ENCODE results near the gene GBP3. TPM values are rescaled to one million over a fixed set of nuclear protein-coding genes. Genes with fewer than 3 reads are reported as not detected.
"Not testable (repeated sequence)": the region's sequence is repeated elsewhere in the genome, so short reads cannot be mapped to it uniquely, and the experiment has no call there.

GBP3 gene
- total RNA-seq, 1 experiment from 2014 or later: 60.0 TPM

DNA sequence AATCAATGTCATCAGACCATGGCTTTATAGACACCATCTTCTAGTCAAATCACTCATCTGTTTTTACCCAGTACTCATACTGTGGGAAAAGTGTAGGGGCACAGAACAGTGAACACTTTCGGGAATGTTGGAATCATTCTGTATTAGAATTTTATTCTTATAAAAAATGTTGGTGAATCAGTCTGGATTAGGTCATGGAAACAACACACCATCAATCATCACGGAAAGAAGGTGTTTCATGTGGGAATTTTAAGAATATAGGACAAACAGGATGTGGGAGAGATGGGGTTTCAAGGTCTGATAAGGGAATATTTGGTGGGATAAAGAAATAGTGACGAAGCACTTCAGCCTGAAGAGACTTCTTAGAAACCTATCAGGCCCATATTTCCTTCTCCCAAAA, 25.1 kb upstream of the GBP3 start:
- H3K4me3 Mint-ChIP-seq (ENCODE audit: low read depth, unreplicated experiment): no peak overlapping the region
- peaks cover 3% of the 10 kb centered on the region for H3K9me3 Mint-ChIP-seq (ENCODE audit: low read depth, unreplicated experiment)
- no peaks in the 10 kb centered on the region for H3K27me3 Mint-ChIP-seq (ENCODE audit: unreplicated experiment)
- H3K36me3 Mint-ChIP-seq (ENCODE audit: insufficient read depth, unreplicated experiment): peaks cover 4% of the 10 kb centered on the region
- no TSS peak for BruUV-seq (replicated peaks)
- CTCF ChIA-PET: no interaction called here
- no peaks in the 10 kb centered on the region for H3K4me1 Mint-ChIP-seq (ENCODE audit: low read depth, unreplicated experiment)
- TF ChIP-seq, protein P1, sequence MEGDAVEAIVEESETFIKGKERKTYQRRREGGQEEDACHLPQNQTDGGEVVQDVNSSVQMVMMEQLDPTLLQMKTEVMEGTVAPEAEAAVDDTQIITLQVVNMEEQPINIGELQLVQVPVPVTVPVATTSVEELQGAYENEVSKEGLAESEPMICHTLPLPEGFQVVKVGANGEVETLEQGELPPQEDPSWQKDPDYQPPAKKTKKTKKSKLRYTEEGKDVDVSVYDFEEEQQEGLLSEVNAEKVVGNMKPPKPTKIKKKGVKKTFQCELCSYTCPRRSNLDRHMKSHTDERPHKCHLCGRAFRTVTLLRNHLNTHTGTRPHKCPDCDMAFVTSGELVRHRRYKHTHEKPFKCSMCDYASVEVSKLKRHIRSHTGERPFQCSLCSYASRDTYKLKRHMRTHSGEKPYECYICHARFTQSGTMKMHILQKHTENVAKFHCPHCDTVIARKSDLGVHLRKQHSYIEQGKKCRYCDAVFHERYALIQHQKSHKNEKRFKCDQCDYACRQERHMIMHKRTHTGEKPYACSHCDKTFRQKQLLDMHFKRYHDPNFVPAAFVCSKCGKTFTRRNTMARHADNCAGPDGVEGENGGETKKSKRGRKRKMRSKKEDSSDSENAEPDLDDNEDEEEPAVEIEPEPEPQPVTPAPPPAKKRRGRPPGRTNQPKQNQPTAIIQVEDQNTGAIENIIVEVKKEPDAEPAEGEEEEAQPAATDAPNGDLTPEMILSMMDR (IDR thresholded peaks at IDR 0.05; ENCODE audit: unreplicated experiment): no peak
- intact Hi-C loops (cut with micrococcal nuclease; ENCODE audit: unreplicated experiment): no loop called here
- no peak overlapping the region for H3K27ac Mint-ChIP-seq (ENCODE audit: unreplicated experiment)
- no peak for DNase-seq

DNA sequence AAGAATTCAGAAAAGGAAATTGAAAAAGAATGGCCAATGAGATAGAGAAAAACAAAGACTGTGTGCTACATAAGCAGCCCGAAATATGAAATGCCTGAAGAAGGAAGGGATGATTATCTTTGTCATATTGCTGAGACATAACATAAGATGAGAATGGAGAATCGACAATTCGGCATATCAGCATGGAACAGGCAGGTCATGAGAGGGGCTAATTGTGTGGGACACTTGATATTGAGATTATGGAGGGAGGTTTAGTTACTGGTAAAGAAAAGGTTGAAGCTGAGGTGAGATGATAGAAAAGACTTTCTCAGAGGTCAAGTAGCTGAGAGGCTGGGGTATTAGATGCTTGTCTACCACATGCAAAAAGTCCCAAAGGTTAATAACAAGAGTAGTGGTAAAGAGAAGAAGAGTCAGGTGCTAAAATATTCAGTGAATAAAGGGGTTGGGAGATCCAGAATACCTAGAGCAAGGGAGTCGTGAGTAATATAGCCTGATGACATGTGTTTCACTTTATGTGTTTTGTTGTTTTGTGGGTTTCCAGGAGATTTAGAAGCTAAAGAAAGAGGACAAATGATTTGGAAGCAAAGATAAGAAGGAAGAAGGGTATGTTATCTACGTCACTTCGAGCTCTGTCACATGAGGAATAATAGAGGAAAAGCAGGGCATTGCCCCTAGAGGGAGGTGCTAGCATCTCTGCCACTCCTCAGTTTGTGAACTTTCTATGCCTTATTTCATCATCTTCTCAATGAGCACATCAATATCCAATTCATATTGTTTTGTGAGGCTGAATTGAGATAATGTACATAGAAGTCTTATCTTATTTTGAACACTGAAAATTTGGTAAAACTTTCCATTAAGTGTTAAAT, 23.9 kb upstream of the GBP3 start:
- DNase-seq; H3K36me3 Mint-ChIP-seq (ENCODE audit: insufficient read depth, unreplicated experiment); H3K4me3 Mint-ChIP-seq (ENCODE audit: low read depth, unreplicated experiment); H3K9me3 Mint-ChIP-seq (ENCODE audit: low read depth, unreplicated experiment); H3K27me3 Mint-ChIP-seq (ENCODE audit: unreplicated experiment); intact Hi-C loops (cut with micrococcal nuclease; ENCODE audit: unreplicated experiment); BruUV-seq (replicated peaks); H3K4me1 Mint-ChIP-seq (ENCODE audit: low read depth, unreplicated experiment); CTCF ChIA-PET; H3K27ac Mint-ChIP-seq (ENCODE audit: unreplicated experiment): not testable (repeated sequence)

DNA sequence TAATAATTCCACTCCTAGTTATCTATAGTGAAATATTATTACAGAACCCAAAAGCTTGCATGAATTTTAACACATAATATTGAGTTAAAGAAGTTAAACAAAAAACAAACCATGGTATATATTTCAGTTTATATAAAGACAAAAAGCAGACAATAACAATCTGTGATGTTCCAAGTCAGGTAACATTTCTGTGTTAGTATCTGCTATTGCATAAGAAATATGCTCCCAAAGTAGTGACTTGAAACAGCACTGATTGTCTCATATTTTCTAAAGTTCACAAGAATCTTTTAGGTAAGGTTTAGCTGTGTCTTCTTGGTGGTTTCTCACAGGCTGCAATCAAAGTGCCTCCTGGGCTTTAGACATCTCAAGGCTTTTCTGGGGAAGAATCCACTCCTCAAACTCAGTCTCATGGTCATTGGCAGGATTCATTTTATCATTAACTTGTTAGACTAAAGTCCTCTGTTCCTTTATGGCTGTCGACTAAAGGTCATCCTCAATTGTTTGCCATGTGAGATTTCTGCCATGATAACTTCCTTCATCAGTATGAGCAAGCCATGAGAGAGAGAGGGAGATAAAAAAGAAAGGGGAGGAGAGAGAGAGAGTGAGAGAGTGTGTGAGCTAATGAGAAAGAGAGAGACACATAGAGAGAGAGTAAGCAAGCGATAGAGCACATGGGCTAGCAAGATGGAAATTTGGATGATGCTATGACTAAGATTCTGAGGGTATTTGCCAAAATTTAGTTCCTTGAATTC, 22.5 kb upstream of the GBP3 start:
- Mint-ChIP-seq H3K27ac (ENCODE audit: unreplicated experiment) (no peak overlapping the region), H3K36me3 (ENCODE audit: insufficient read depth, unreplicated experiment) (peaks cover 5% of the 10 kb centered on the region), H3K4me1 (ENCODE audit: low read depth, unreplicated experiment) (peaks cover 15% of the 10 kb centered on the region), H3K4me3 (ENCODE audit: low read depth, unreplicated experiment) (no peak overlapping the region), H3K9me3 (ENCODE audit: low read depth, unreplicated experiment) (peaks cover 4% of the 10 kb centered on the region), H3K27me3 (ENCODE audit: unreplicated experiment) (no peaks in the 10 kb centered on the region)
- intact Hi-C loops (cut with micrococcal nuclease; ENCODE audit: unreplicated experiment): no loop called here
- no TSS peak for BruUV-seq (replicated peaks)
- TF ChIP-seq, protein P1 (IDR thresholded peaks at IDR 0.05; ENCODE audit: unreplicated experiment): no peak
- CTCF ChIA-PET: no interaction called here
- DNase-seq: no peak

DNA sequence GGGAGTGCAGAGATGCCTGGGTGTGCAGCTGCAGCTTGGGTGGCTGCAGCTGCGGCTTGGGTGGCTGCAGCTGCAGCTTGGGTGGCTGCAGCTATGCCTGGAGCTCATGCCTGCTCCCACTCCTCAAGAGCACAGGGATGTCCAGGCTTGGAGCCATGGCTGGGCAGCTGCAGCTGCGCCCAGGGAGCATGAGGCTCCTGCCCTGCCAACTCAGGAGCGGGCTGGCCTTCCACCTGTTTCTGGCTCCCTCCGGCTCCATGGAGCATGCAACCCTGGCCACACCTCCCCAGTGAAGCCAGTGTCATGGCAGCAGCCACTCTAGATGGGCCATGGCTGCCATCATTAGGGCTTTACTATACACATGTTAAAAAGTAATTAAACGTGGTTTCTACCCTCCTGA, 21.3 kb upstream of the GBP3 start:
- Mint-ChIP-seq H3K4me1 (ENCODE audit: low read depth, unreplicated experiment) (peaks cover 19% of the 10 kb centered on the region), H3K27ac (ENCODE audit: unreplicated experiment) (no peak overlapping the region), H3K27me3 (ENCODE audit: unreplicated experiment) (no peaks in the 10 kb centered on the region), H3K36me3 (ENCODE audit: insufficient read depth, unreplicated experiment) (peaks cover 5% of the 10 kb centered on the region), H3K4me3 (ENCODE audit: low read depth, unreplicated experiment) (no peak overlapping the region), H3K9me3 (ENCODE audit: low read depth, unreplicated experiment) (peaks cover 4% of the 10 kb centered on the region)
- DNase-seq: no peak
- intact Hi-C loops (cut with micrococcal nuclease; ENCODE audit: unreplicated experiment): no loop called here
- TF ChIP-seq, protein P1 (IDR thresholded peaks at IDR 0.05; ENCODE audit: unreplicated experiment): no peak
- BruUV-seq (replicated peaks): no TSS peak
- CTCF ChIA-PET: no interaction called here

All from Calu3 (cell line).